NCI-H2196 (cell line): ENCODE results near the gene FZD10.

ENCODE experiments used
- DNase-seq: peaks from one replicate; lab custom pipeline; 2025; ENCODE audit not compliant: unreplicated experiment; lab: John Stamatoyannopoulos, UW

Gene FZD10

GRCh38 chr12:130177635-130178242 is 15.5 kb downstream of the FZD10 start:
- DNase-seq: no peak

GRCh38 chr12:130178282-130178681 is 16.0 kb downstream of the FZD10 start:
- DNase-seq: no peak

- no peak for DNase-seq
Measured at GRCh38 chr12:130179191-130179590, 16.9 kb downstream of the FZD10 start.

- no peak for DNase-seq
Measured at GRCh38 chr12:130179621-130180020, 17.4 kb downstream of the FZD10 start.

- DNase-seq: no peak
Measured at GRCh38 chr12:130181211-130181610, 18.9 kb downstream of the FZD10 start.

GRCh38 chr12:130183585-130184370 is 21.5 kb downstream of the FZD10 start:
- DNase-seq: no peak

- DNase-seq: no peak
Measured at GRCh38 chr12:130184404-130185090, 22.3 kb downstream of the FZD10 start.

GRCh38 chr12:130185455-130186391 is 23.5 kb downstream of the FZD10 start:
- no peak for DNase-seq

GRCh38 chr12:130186651-130187268 is 24.5 kb downstream of the FZD10 start:
- DNase-seq: no peak

- DNase-seq: peak; percentile 34
Measured at GRCh38 chr12:130192642-130193345, 30.5 kb downstream of the FZD10 start.

GRCh38 chr12:130194154-130194553 is 31.9 kb downstream of the FZD10 start:
- no peak for DNase-seq

GRCh38 chr12:130195369-130195768 is 33.1 kb downstream of the FZD10 start:
- no peak for DNase-seq

GRCh38 chr12:130195776-130196175 is 33.5 kb downstream of the FZD10 start:
- DNase-seq: no peak

GRCh38 chr12:130196827-130197226 is 34.6 kb downstream of the FZD10 start:
- no peak for DNase-seq

- DNase-seq: no peak
Measured at GRCh38 chr12:130198026-130198662, 35.9 kb downstream of the FZD10 start.

- DNase-seq: no peak
Measured at GRCh38 chr12:130198663-130199060, 36.4 kb downstream of the FZD10 start.

- DNase-seq: no peak
Measured at GRCh38 chr12:130199581-130200390, 37.5 kb downstream of the FZD10 start.

GRCh38 chr12:130200445-130200844 is 38.2 kb downstream of the FZD10 start:
- DNase-seq: no peak

GRCh38 chr12:130201037-130201436 is 38.8 kb downstream of the FZD10 start:
- no peak for DNase-seq
